Liver (tissue), 9 donors: ENCODE measurements around the gene U2AF2. TPM values are rescaled to one million over a fixed set of nuclear protein-coding genes. Genes with fewer than 3 reads are reported as not detected.

Experiments
- DNase-seq: peaks from one replicate; pipeline ENCODE4 v3.0.0-alpha.2; 2017; ENCODE audit warnings: low spot score
- H3K27ac ChIP-seq, 2 donors: one replicate each; pipeline ENCODE4 v1.7.0; 2013; ENCODE audit warnings: inconsistent platforms in 2 of 2, low read length in 2 of 2, control low read depth in 1 of 2, low read depth in 1 of 2, mild to moderate bottlenecking in 1 of 2
- H3K27me3 ChIP-seq, 4 donors: one replicate each; pipeline versions ENCODE4 v1.6.1 to v1.7.0; 2013; ENCODE audit warnings: low read length in 3 of 4, inconsistent platforms in 1 of 4, mild to moderate bottlenecking in 1 of 4, moderate library complexity in 1 of 4; ENCODE audit not compliant: control insufficient read depth in 4 of 4, insufficient read depth in 4 of 4
- H3K36me3 ChIP-seq, 4 donors: one replicate each; pipeline versions ENCODE4 v1.6.1 to v1.7.0; 2013; ENCODE audit warnings: low read length in 3 of 4, mild to moderate bottlenecking in 3 of 4, low read depth in 1 of 4, moderate library complexity in 1 of 4; ENCODE audit not compliant: control insufficient read depth in 4 of 4, insufficient read depth in 3 of 4
- H3K4me1 ChIP-seq, 4 donors: one replicate each; pipeline versions ENCODE4 v1.6.1 to v1.7.0; 2013; ENCODE audit warnings: low read length in 3 of 4, mild to moderate bottlenecking in 3 of 4, moderate library complexity in 1 of 4; ENCODE audit not compliant: control insufficient read depth in 4 of 4, insufficient read depth in 4 of 4
- H3K4me3 ChIP-seq, 3 donors: one replicate each; pipeline versions ENCODE4 v1.6.1 to v1.7.0; 2013; ENCODE audit warnings: low read length in 3 of 3, control low read depth in 1 of 3, low read depth in 1 of 3, mild to moderate bottlenecking in 1 of 3
- H3K9ac ChIP-seq, 2 donors: one replicate each; pipeline ENCODE4 v1.7.0; 2013; ENCODE audit warnings: low read length in 2 of 2, mild to moderate bottlenecking in 2 of 2, moderate library complexity in 2 of 2, control low read depth in 1 of 2, low read depth in 1 of 2
- H3K9me3 ChIP-seq, 4 donors: one replicate each; pipeline versions ENCODE4 v1.6.1 to v1.7.0; 2013; ENCODE audit warnings: low read length in 3 of 4; ENCODE audit not compliant: control insufficient read depth in 4 of 4
- CTCF ChIP-seq: fragments of 150-350 bp; IDR thresholded peaks from 2 replicates; pipeline ENCODE4 v1.5.1; 2017; ENCODE audit warnings: improper control_type of control experiment, low read depth, low read length; ENCODE audit not compliant: missing input control
- EGR1 ChIP-seq, 2 donors: IDR thresholded peaks; 2 replicates each; pipeline ENCODE4 v1.6.1; 2016 to 2018; ENCODE audit warnings: antibody characterized with exemption in 2 of 2, low read depth in 2 of 2
- FOXA2 ChIP-seq: IDR thresholded peaks from 2 replicates; pipeline ENCODE4 v1.6.1; 2016; ENCODE audit warnings: antibody characterized with exemption
- GABPA ChIP-seq, 2 donors: IDR thresholded peaks in 1 of 2; conservative IDR thresholded peaks in 1 of 2; 2 replicates each; pipeline ENCODE4 v1.6.1; 2016; ENCODE audit warnings: antibody characterized with exemption in 2 of 2, mild to moderate bottlenecking in 1 of 2, moderate library complexity in 1 of 2
- HNF4A ChIP-seq, 2 donors: conservative IDR thresholded peaks; 2 replicates each; pipeline ENCODE4 v1.6.1; 2016; ENCODE audit warnings: antibody characterized with exemption in 2 of 2, mild to moderate bottlenecking in 2 of 2
- HNF4G ChIP-seq: IDR thresholded peaks from 2 replicates; pipeline ENCODE4 v1.6.1; 2016; ENCODE audit warnings: antibody characterized with exemption
- JUND ChIP-seq, 2 donors: IDR thresholded peaks; 2 replicates each; pipeline ENCODE4 v1.6.1; 2016; ENCODE audit warnings: antibody characterized with exemption in 2 of 2
- MAX ChIP-seq: IDR thresholded peaks from 2 replicates; pipeline ENCODE4 v1.6.1; 2016; ENCODE audit warnings: antibody characterized with exemption
- NR2F2 ChIP-seq: IDR thresholded peaks from 2 replicates; pipeline ENCODE4 v1.6.1; 2016; ENCODE audit warnings: antibody characterized with exemption
- RAD21 ChIP-seq, 2 donors: IDR thresholded peaks; 2 replicates each; pipeline ENCODE4 v1.6.1; 2016; ENCODE audit warnings: antibody characterized with exemption in 2 of 2, mild to moderate bottlenecking in 2 of 2
- REST ChIP-seq: IDR thresholded peaks from 2 replicates; pipeline ENCODE4 v1.6.1; 2016; ENCODE audit warnings: antibody characterized with exemption, mild to moderate bottlenecking
- RXRA ChIP-seq, 2 donors: IDR thresholded peaks; 2 replicates each; pipeline ENCODE4 v1.6.1; 2017 to 2018; ENCODE audit warnings: antibody characterized with exemption in 2 of 2, mild to moderate bottlenecking in 1 of 2
- SP1 ChIP-seq: IDR thresholded peaks from 2 replicates; pipeline ENCODE4 v1.6.1; 2018; ENCODE audit warnings: antibody characterized with exemption, mild to moderate bottlenecking
- TAF1 ChIP-seq: conservative IDR thresholded peaks from 2 replicates; pipeline ENCODE4 v1.6.1; 2016; ENCODE audit warnings: antibody characterized with exemption, mild to moderate bottlenecking
- YY1 ChIP-seq: IDR thresholded peaks from 2 replicates; pipeline ENCODE4 v1.6.1; 2016; ENCODE audit warnings: antibody characterized with exemption, mild to moderate bottlenecking
- ZBTB33 ChIP-seq: IDR thresholded peaks from 2 replicates; pipeline ENCODE4 v1.6.1; 2016; ENCODE audit warnings: antibody characterized with exemption
- WGBS: extraction: QIAGEN DNeasy Blood & Tissue Kit; methylation state at CpG from one replicate; pipeline ENCODE4 v1.1.7; 2013; 5-methylcytosine and 5-hydroxymethylcytosine counted together
- polyA plus RNA-seq, 2 donors: library from polyadenylated mRNA; stranded (reverse) in 1 of 2; unstranded in 1 of 2; fragments of 200-250 nt in 1 of 2; fragments of >200 nt in 1 of 2; fragmentation: Nextera tagmentation in 1 of 2; extraction: Ambion mirVana in 1 of 2; gene quantifications; one replicate each; pipeline versions ENCODE4 v1.2.1 to v1.2.3, GENCODE V29; 2013 to 2015
- total RNA-seq, 2 donors: library from RNA; depleted of rRNA; stranded (reverse); fragments of >200 nt; gene quantifications; one replicate each; pipeline ENCODE4 v1.2.3, GENCODE V29; 2014
- TF ChIP-seq, protein P1 (sequence below): IDR thresholded peaks from 2 replicates; pipeline ENCODE4 v1.6.1; 2016; ENCODE audit warnings: antibody characterized with exemption
- donor health status: healthy.
- donor health status: healthy.
- donor health status: healthy.
- donor health status: healthy.
- donor health status: healthy.

Gene U2AF2
- total and polyA plus RNA-seq, 4 donors, result 8.6 to 66.6 (median 51.2) TPM

DNA sequence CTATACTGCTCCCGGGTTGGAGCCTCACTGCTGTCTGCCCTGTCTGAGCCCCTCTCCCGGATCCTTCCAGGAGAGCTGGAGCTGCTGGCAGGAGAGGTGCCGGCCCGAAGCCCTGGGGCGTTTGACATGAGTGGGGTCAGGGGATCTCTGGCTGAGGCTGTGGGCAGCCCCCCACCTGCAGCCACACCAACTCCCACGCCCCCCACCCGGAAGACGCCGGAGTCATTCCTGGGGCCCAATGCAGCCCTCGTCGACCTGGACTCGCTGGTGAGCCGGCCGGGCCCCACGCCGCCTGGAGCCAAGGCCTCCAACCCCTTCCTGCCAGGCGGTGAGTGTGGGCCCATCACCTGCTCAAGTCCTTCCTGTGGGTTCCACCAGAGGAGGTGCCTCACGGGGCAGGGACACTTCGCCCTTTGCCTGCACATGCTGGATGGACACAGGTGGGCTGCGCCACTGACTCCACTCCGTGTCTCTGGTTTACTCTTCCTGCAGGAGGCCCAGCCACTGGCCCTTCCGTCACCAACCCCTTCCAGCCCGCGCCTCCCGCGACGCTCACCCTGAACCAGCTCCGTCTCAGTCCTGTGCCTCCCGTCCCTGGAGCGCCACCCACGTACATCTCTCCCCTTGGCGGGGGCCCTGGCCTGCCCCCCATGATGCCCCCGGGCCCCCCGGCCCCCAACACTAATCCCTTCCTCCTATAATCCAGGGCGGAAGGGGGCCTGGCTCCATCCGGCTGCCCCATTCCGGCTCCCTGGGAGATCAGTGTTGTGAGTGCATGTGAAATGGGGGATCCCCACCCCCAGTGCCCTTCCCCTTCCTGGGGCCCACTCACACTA is 40.0 kb downstream of the U2AF2 start:
- Histone ChIP-seq H3K36me3 (peaks cover 21 to 83% (median 32%) of the 10 kb centered on the region in 4 donors), H3K27me3 (no peaks in the 10 kb centered on the region), H3K4me3 (no peak overlapping the region), H3K27ac (no peak overlapping the region), H3K9ac (no peak overlapping the region), H3K4me1 (no peaks in the 10 kb centered on the region), H3K9me3 (no peaks in the 10 kb centered on the region)
- TF ChIP-seq FOXA2 (no peak), GABPA (IDR thresholded peaks at IDR 0.05 in 1 of 2, conservative IDR thresholded peaks at IDR 0.05 in 1 of 2) (no peak), HNF4A (conservative IDR thresholded peaks at IDR 0.05) (no peak), HNF4G (no peak), RXRA (IDR thresholded peaks at IDR 0.05) (no peak), YY1 (no peak), REST (no peak), NR2F2 (no peak), SP1 (no peak), RAD21 (IDR thresholded peaks at IDR 0.05) (no peak), MAX (no peak), TAF1 (no peak), EGR1 (IDR thresholded peaks at IDR 0.05; ENCODE audit: low read depth in 2 of 2) (no peak), CTCF (no peak)
- TF ChIP-seq, protein P1, sequence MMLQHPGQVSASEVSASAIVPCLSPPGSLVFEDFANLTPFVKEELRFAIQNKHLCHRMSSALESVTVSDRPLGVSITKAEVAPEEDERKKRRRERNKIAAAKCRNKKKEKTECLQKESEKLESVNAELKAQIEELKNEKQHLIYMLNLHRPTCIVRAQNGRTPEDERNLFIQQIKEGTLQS, result no peak
- 95% methylated on average over 37 of the region's 37 CpGs for WGBS
- DNase-seq, result no peak

DNA sequence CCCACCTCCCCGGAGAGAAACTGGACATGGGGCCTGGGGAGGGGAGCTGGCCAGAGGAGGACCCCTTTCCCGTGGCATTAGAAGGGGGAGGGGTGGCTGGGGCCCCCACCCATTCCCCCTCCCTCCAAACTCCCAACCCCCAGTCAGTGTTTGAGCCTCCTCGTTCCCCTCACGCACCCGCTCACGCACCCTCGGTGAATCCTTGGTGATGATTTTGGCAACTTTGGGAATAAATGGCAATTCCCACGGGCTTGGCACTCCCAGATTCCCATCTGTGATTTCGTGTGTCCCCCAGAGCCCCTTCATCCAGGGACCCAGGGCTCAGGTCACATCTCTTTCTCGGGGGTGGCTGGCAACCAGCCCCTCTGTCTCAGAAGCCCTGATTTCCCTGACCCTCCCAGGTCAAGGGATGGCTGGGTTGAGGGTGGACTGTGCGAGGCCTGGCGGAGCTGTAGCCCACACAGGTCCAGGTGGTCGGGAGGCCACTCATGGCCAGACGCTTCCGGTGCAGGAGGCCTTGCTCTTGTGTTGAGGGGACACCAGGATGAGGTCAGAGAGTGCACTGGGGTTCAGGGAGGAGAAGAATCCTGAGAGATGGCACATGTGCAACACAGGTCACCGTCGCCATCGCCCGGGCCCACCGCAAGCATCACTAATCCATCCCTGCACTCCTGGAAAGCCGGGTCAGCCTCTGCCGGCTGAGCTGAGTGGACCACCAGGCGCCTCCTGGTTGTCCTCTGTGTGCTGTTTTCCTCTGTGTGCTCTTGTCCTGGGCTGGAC is 40.9 kb downstream of the U2AF2 start:
- no peak for TF ChIP-seq ZBTB33
- TF ChIP-seq JUND (IDR thresholded peaks at IDR 0.05), result no peak
- no peak for TF ChIP-seq YY1
- 95% methylated on average over 23 of the region's 23 CpGs for WGBS
- Histone ChIP-seq H3K4me1 (no peaks in the 10 kb centered on the region), H3K27ac (no peak overlapping the region), H3K9me3 (no peaks in the 10 kb centered on the region), H3K4me3 (no peak overlapping the region), H3K27me3 (no peaks in the 10 kb centered on the region), H3K36me3 (peaks cover 21 to 81% (median 30%) of the 10 kb centered on the region in 4 donors), H3K9ac (no peak overlapping the region)
- DNase-seq, result no peak
